Muscle of leg (tissue), 11 donors: ENCODE results near the gene HES7. TPM values are rescaled to one million over a fixed set of nuclear protein-coding genes. Genes with fewer than 3 reads are reported as not detected.

Source experiments
- DNase-seq: peaks from one replicate; pipeline ENCODE4 v3.0.0; 2013
- H3K27ac ChIP-seq: one replicate; pipeline ENCODE4 v1.5.1; 2013; ENCODE audit warnings: mild to moderate bottlenecking, low read length, control low read depth
- H3K27me3 ChIP-seq: one replicate; pipeline ENCODE4 v1.6.1; 2013; ENCODE audit warnings: low read length; ENCODE audit not compliant: control insufficient read depth, insufficient read depth
- H3K36me3 ChIP-seq: one replicate; pipeline ENCODE4 v1.6.1; 2013; ENCODE audit warnings: low read length; ENCODE audit not compliant: control insufficient read depth, insufficient read depth
- H3K4me1 ChIP-seq: one replicate; pipeline ENCODE4 v1.6.1; 2013; ENCODE audit warnings: low read length; ENCODE audit not compliant: control insufficient read depth, insufficient read depth
- H3K4me3 ChIP-seq: one replicate; pipeline ENCODE4 v1.5.1; 2013; ENCODE audit warnings: low read length, control low read depth
- H3K9me3 ChIP-seq: replicated peaks from 2 replicates; pipeline ENCODE4 v1.6.1; 2013; ENCODE audit warnings: low read depth, low read length; ENCODE audit not compliant: control insufficient read depth
- WGBS: methylation state at CpG from one replicate; pipeline ENCODE4 v1.1.5; 2013; ENCODE audit warnings: missing lambda C conversion rate; ENCODE audit not compliant: insufficient coverage; 5-methylcytosine and 5-hydroxymethylcytosine counted together
- polyA plus RNA-seq, 8 donors: library from polyadenylated mRNA; unstranded; fragments of 120-200 nt; gene quantifications; one replicate each; pipeline versions ENCODE4 v1.2.1 to v1.2.3, GENCODE V29; 2013; ENCODE audit warnings: inconsistent platforms in 1 of 8, low replicate concordance in 1 of 8; ENCODE audit not compliant: insufficient read length in 8 of 8, insufficient read depth in 1 of 8
- total RNA-seq: library from RNA; stranded (reverse); fragments of 120-200 nt; gene quantifications from one replicate; pipeline ENCODE4 v1.2.4, GENCODE V29; 2013

The HES7 gene
- total and polyA plus RNA-seq, 9 donors = 0.08 to 0.28 (median 0.15) TPM; not detected in 2

- peak; percentile 70 for DNase-seq
- peaks cover 61% of the 10 kb centered on the region for H3K27me3 ChIP-seq
- H3K4me1 ChIP-seq = peaks cover 63% of the 10 kb centered on the region
- peak overlapping the region; percentile 54 for H3K4me3 ChIP-seq
- no peaks in the 10 kb centered on the region for H3K36me3 ChIP-seq
- under 1% methylated on average over 66 of the region's 76 CpGs for WGBS
- no peak overlapping the region for H3K27ac ChIP-seq
- no peaks in the 10 kb centered on the region for H3K9me3 ChIP-seq
These were observed 2.1 kb downstream of the HES7 start for GRCh38 chr17:8121681-8122421.

GRCh38 chr17:8121407-8121680 lies 2.6 kb downstream of the HES7 start:
- Histone ChIP-seq H3K36me3 (no peaks in the 10 kb centered on the region), H3K27me3 (peaks cover 66% of the 10 kb centered on the region), H3K4me3 (peak overlapping the region; percentile 54), H3K9me3 (no peaks in the 10 kb centered on the region), H3K4me1 (peaks cover 61% of the 10 kb centered on the region), H3K27ac (no peak overlapping the region)
- no peak for DNase-seq
- WGBS = 0% methylated on average over 12 of the region's 25 CpGs

GRCh38 chr17:8120520-8121406 lies 3.1 kb downstream of the HES7 start:
- H3K4me3 ChIP-seq = peak overlapping the region; percentile 41
- DNase-seq = peak; percentile 65
- H3K9me3 ChIP-seq = no peaks in the 10 kb centered on the region
- WGBS = under 1% methylated on average over 25 of the region's 40 CpGs
- peaks cover 72% of the 10 kb centered on the region for H3K27me3 ChIP-seq
- H3K36me3 ChIP-seq = no peaks in the 10 kb centered on the region
- peak overlapping the region; percentile 65 for H3K27ac ChIP-seq
- H3K4me1 ChIP-seq = peaks cover 58% of the 10 kb centered on the region

- H3K27ac ChIP-seq = peak overlapping the region; percentile 80
- no peaks in the 10 kb centered on the region for H3K9me3 ChIP-seq
- H3K36me3 ChIP-seq = no peaks in the 10 kb centered on the region
- peaks cover 71% of the 10 kb centered on the region for H3K27me3 ChIP-seq
- peak overlapping the region; percentile 77 for H3K4me3 ChIP-seq
- H3K4me1 ChIP-seq = peaks cover 49% of the 10 kb centered on the region
- peak; percentile 97 for DNase-seq
- WGBS = 1% methylated on average over 14 of the region's 28 CpGs
These were observed 4.1 kb downstream of the HES7 start for GRCh38 chr17:8119581-8120519.

GRCh38 chr17:8118769-8119580 lies 4.9 kb downstream of the HES7 start:
- Histone ChIP-seq H3K27me3 (peaks cover 71% of the 10 kb centered on the region), H3K4me3 (peak overlapping the region; percentile 77), H3K9me3 (no peaks in the 10 kb centered on the region), H3K27ac (peak overlapping the region; percentile 80), H3K36me3 (no peaks in the 10 kb centered on the region), H3K4me1 (peaks cover 41% of the 10 kb centered on the region)
- under 1% methylated on average over 26 of the region's 38 CpGs for WGBS
- peak; percentile 94 for DNase-seq

- peak; percentile 51 for DNase-seq
- peaks cover 67% of the 10 kb centered on the region for H3K27me3 ChIP-seq
- 0% methylated on average over 24 of the region's 33 CpGs for WGBS
- peaks cover 33% of the 10 kb centered on the region for H3K4me1 ChIP-seq
- H3K36me3 ChIP-seq = no peaks in the 10 kb centered on the region
- H3K9me3 ChIP-seq = no peaks in the 10 kb centered on the region
- H3K27ac ChIP-seq = peak within 1 kb of the TSS; percentile 80
- peak within 1 kb of the TSS; percentile 77 for H3K4me3 ChIP-seq
These were observed 5.7 kb downstream of the HES7 start, which contains the start of gene ALOXE3 for GRCh38 chr17:8117980-8118768. TSS of gene ALOXE3 (minus strand) at chr17:8118514. CDS start at chr17:8117990, 524 bp downstream.

GRCh38 chr17:8117367-8117979 lies 6.4 kb downstream of the HES7 start:
- Histone ChIP-seq H3K27ac (no peak overlapping the region), H3K4me1 (peaks cover 26% of the 10 kb centered on the region), H3K9me3 (no peaks in the 10 kb centered on the region), H3K36me3 (no peaks in the 10 kb centered on the region), H3K27me3 (peaks cover 66% of the 10 kb centered on the region), H3K4me3 (peak overlapping the region; percentile 77)
- 2% methylated on average over 10 of the region's 18 CpGs for WGBS
- DNase-seq = peak; percentile 30

GRCh38 chr17:8116776-8117175 lies 7.1 kb downstream of the HES7 start:
- Histone ChIP-seq H3K9me3 (no peaks in the 10 kb centered on the region), H3K36me3 (no peaks in the 10 kb centered on the region), H3K27me3 (peaks cover 66% of the 10 kb centered on the region), H3K4me1 (peaks cover 24% of the 10 kb centered on the region), H3K27ac (no peak overlapping the region), H3K4me3 (no peak overlapping the region)
- DNase-seq = no peak
- WGBS = 57% methylated on average over 14 of the region's 18 CpGs
